SJSA1 (cell line): ENCODE results near the gene MTTP. TPM values are rescaled to one million over a fixed set of nuclear protein-coding genes. Genes with fewer than 3 reads are reported as not detected.
"Not testable (repeated sequence)": the region's sequence is repeated elsewhere in the genome, so short reads cannot be mapped to it uniquely, and the experiment has no call there.

ENCODE experiments used
- DNase-seq, 2 experiments: peaks; one replicate each; pipeline ENCODE4 v3.0.0-alpha.2; 2015 to 2020; ENCODE audit warnings: low spot score in 2 of 2, low read depth in 1 of 2
- H3K27ac ChIP-seq: fragments of 250-450 bp; sonication (Bioruptor Pico); 2 replicates; pipeline ENCODE4 v1.5.1; 2020; ENCODE audit warnings: mild to moderate bottlenecking, moderate library complexity
- H3K27me3 ChIP-seq: fragments of 250-450 bp; sonication (Bioruptor Pico); replicated peaks from 2 replicates; pipeline ENCODE4 v1.5.1; 2020; ENCODE audit warnings: mild to moderate bottlenecking, moderate library complexity
- H3K36me3 ChIP-seq: fragments of 250-450 bp; sonication (Bioruptor Pico); 2 replicates; pipeline ENCODE4 v1.5.1; 2020; ENCODE audit warnings: mild to moderate bottlenecking
- H3K4me1 ChIP-seq: fragments of 250-450 bp; sonication (Bioruptor Pico); replicated peaks from 2 replicates; pipeline ENCODE4 v1.6.1; 2021; ENCODE audit warnings: mild to moderate bottlenecking
- H3K4me3 ChIP-seq: fragments of 250-450 bp; sonication (Bioruptor Pico); 2 replicates; pipeline ENCODE4 v1.5.1; 2020; ENCODE audit warnings: mild to moderate bottlenecking
- H3K9me3 ChIP-seq: fragments of 250-450 bp; sonication (Bioruptor Pico); replicated peaks from 2 replicates; pipeline ENCODE4 v1.5.1; 2020; ENCODE audit warnings: mild to moderate bottlenecking
- total RNA-seq: library from RNA; depleted of rRNA; stranded (reverse); fragments of >200 nt; shearing (Covaris generic); gene quantifications from 2 replicates; pipeline ENCODE4 v1.2.3, GENCODE V29; 2014; rRNA removed

MTTP gene
- 0.11 TPM in 1 of 2 replicates, not detected in the other for total RNA-seq

DNA sequence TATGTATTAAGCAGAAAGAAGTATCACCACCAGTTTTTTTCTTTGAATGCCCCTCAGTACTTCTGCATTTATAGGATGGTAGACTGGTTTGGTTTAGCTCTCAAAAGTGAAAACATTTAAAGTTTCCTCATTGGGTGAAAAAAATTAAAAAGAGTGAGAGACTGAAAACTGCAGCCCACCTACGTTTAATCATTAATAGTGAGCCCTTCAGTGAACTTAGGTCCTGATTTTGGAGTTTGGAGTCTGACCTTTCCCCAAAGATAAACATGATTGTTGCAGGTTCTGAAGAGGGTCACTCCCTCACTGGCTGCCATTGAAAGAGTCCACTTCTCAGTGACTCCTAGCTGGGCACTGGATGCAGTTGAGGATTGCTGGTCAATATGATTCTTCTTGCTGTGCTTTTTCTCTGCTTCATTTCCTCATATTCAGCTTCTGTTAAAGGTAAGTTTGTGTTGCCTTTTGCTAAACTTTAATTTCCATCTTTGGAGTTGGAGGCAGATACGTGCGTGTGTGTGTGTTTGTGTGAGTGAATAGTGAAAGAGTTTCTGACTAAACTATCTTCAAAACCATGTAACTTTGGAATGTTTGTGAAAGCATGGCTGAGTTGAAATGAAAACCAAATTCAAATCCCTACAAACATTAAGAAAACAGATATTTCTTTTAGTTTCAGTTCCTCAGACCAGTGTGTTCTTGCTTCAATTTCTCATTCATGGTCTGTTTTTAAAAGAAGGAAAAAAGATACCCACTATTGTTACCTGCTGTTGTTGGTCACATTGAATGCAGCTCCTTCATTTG lies at the start of gene MTTP:
Gene MTTP (plus strand): TSS at position 295 of the 795 bp plus-strand sequence. CDS start 86 bp downstream, at position 381.
- no peaks in the 10 kb centered on the region for H3K4me1 ChIP-seq
- no peak for DNase-seq
- no peaks in the 10 kb centered on the region for H3K36me3 ChIP-seq
- no peak within 1 kb of the TSS for H3K27ac ChIP-seq
- peaks cover 6% of the 10 kb centered on the region; the same call in 1 of the 2 replicates for H3K27me3 ChIP-seq
- H3K4me3 ChIP-seq: no peak within 1 kb of the TSS
- H3K9me3 ChIP-seq: no peaks in the 10 kb centered on the region

DNA sequence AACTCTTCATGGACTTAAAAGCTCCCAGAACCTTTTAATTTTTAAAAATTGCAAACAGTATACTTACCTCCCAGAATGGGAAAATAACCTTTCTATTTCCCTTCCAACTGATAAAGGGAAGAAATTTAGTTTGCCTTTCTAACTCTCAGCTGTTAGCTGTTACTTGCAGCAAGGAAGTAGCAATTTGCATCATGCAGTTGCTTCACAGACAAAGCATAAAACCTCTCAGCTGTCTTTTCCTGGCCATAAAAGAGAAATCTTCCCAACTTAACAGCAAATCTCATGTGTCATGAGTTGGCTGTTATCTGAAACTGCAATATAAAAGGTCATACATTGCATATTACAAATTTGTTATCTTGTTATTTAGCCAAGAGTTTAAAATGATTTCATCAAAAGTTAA lies 45.4 kb upstream of the MTTP start:
- DNase-seq: no peak
- H3K27ac ChIP-seq: no peak overlapping the region
- no peaks in the 10 kb centered on the region for H3K4me1 ChIP-seq
- no peaks in the 10 kb centered on the region for H3K27me3 ChIP-seq
- no peaks in the 10 kb centered on the region for H3K36me3 ChIP-seq
- no peaks in the 10 kb centered on the region for H3K9me3 ChIP-seq
- no peak overlapping the region for H3K4me3 ChIP-seq

DNA sequence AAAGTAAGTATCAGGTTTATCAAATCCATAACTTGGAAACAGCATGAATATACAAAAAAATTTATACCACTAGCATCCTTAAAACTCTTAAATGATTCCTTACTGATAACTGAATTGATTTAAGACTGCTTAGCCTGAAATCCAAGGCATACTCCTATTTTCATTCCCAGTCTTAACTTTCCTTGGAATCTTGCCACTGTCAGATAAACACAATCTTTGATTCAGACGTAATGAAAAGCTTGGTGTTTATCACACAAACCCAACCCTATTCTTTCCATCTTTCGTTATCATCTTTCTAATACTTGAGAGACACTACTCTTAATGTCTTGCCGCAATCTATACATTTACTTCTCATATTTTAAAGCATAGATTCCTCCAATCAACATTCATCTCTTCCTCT lies 44.7 kb upstream of the MTTP start:
- DNase-seq: no peak

DNA sequence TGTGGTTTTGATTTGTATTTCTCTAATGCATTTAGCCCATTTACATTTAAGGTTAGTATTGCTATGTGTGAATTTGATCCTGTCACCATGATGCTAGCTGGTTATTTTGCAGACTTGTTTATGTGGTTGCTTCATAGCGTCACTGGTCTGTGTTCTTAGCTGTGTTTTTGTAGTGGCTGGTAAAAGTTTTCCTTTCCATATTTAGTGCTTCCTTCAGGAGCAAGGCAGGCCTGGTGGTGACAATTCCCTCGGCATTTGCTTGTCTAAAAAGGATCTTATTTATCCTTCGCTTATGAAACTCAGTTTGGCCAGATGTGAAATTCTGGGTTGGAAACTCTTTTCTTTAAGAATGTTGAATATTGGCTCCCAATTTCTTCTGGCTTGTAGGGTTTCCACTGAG lies 39.9 kb upstream of the MTTP start:
- not testable (repeated sequence) for H3K9me3 ChIP-seq, H3K4me1 ChIP-seq, H3K27me3 ChIP-seq, H3K27ac ChIP-seq, H3K4me3 ChIP-seq, DNase-seq, H3K36me3 ChIP-seq

More for the DNA sequence above, 44.7 kb upstream of the MTTP start:
- Histone ChIP-seq H3K27me3 (no peaks in the 10 kb centered on the region), H3K4me3 (no peak overlapping the region), H3K4me1 (no peaks in the 10 kb centered on the region), H3K27ac (no peak overlapping the region), H3K9me3 (no peaks in the 10 kb centered on the region), H3K36me3 (no peaks in the 10 kb centered on the region)

DNA sequence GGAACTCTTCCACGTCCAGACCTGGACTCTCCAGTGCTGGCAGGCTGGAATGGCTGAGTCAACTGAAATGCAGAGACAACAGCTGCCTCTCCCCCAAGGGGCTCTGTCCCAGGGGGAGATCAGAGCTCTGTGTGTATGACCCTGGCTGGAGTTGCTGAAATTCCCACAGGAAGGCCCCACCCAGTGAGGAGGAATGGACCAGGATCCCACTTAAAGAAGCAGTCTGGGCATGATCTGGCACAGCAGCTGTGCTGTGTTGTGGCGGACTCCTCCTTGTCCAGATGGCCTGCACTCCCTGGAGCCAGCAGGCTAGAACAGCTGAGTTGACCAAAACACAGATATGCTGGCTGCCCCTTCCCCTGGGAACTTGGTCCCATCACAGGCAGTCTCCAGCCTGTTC lies 38.4 kb upstream of the MTTP start:
- no peak for DNase-seq
- Histone ChIP-seq H3K4me3 (no peak overlapping the region), H3K9me3 (no peaks in the 10 kb centered on the region), H3K36me3 (no peaks in the 10 kb centered on the region), H3K4me1 (no peaks in the 10 kb centered on the region), H3K27me3 (no peaks in the 10 kb centered on the region), H3K27ac (no peak overlapping the region)

DNA sequence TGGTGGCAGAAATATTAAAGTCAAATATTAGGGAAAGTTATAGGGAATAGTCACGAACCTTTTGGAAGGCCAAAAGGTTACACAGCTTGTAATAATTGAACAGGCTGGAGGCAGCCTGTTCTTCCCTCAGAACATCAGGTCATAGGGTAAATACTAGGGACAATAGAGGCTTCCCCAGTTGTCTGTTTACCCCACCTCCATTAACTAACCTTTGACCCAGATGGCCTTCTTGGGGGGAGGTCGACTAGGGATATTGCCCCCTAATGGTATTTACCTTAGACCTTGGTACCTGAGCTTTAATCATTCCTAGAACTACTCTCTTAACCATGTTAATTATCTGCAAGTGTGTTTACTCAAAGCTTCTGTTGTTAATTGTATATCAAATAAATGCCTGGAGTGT lies 37.8 kb upstream of the MTTP start:
- Histone ChIP-seq H3K27ac (no peak overlapping the region), H3K36me3 (no peaks in the 10 kb centered on the region), H3K4me1 (no peaks in the 10 kb centered on the region), H3K9me3 (no peaks in the 10 kb centered on the region), H3K27me3 (no peaks in the 10 kb centered on the region), H3K4me3 (no peak overlapping the region)
- no peak for DNase-seq

DNA sequence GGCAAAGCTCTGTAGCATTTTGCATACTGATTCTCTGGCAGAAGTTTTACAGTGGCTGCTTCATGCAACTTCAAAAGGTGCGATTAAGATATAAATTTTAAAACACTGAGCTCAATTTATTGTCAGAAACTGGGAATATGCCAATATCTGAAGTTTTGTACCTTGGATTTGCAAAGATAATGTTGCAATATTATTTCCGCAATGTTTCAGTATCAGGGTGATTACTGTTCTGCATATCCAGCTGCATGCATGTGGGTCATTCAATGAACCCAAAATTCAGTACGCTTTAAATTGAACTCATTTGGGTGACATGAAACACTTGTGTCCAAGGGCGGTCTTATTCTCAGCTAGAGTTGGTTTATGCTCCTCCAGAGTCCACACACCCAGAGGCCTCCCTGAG lies 37.0 kb upstream of the MTTP start:
- no peaks in the 10 kb centered on the region for H3K9me3 ChIP-seq
- no peak overlapping the region for H3K27ac ChIP-seq
- no peaks in the 10 kb centered on the region for H3K27me3 ChIP-seq

DNA sequence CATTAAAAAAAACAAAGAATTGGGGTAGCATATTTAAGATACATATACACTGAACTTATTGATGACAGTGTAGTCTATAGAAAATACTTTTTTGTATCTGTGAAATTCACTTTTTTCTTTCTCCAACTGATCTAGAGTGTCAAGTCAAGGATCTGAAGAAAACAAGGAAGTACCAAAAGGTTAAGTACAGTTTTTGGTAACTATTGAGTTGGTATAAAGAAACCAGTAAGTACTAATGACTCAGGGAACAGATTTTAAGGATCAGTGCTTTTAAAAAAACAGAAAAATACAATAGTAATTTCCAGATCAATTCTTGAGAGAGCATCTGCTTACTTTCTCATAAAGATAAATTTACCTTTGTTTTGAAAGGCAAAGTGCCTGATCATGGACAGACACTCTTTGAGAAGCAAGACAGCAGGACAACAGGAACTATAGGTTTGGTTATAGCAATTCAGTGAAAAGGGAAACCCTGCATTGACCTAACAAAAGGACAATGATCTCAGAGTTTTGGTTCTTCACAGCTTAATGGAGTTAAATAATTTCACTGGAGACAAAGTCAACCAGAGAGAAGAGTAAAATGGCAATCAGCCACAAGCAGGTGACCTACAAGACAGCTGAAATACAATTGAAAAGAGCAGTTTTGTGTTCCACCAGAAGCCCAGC lies 34.2 kb upstream of the MTTP start:
- Histone ChIP-seq H3K4me1 (no peaks in the 10 kb centered on the region), H3K27me3 (no peaks in the 10 kb centered on the region), H3K4me3 (no peak overlapping the region), H3K9me3 (no peaks in the 10 kb centered on the region), H3K36me3 (no peaks in the 10 kb centered on the region), H3K27ac (no peak overlapping the region)
- DNase-seq: no peak

More for the DNA sequence above, 37.0 kb upstream of the MTTP start:
- H3K4me3 ChIP-seq: no peak overlapping the region
- no peak for DNase-seq
- H3K4me1 ChIP-seq: no peaks in the 10 kb centered on the region
- no peaks in the 10 kb centered on the region for H3K36me3 ChIP-seq

DNA sequence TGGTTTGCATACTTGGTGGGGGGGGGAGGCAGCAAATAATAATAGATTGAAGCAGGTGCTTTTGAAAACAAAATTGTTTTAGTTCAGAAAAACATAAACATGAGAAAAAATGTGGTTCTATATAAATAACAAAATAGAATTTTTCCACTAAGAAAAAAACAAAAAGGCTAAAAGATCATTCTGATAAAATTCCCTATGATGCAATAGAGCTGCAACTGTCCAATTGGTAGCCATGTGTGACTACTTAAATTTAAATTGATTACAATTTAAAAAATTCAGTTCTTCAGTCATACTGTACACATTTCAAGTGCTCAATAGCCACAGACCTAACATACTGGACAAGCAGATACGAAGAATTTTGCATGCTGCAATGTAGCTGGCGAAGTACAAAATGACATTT lies 21.8 kb upstream of the MTTP start:
- no peak overlapping the region for H3K27ac ChIP-seq
- no peak overlapping the region for H3K4me3 ChIP-seq
- H3K36me3 ChIP-seq: no peaks in the 10 kb centered on the region; the same call in 1 of the 2 replicates
- no peak for DNase-seq
- H3K4me1 ChIP-seq: no peaks in the 10 kb centered on the region
- H3K9me3 ChIP-seq: no peaks in the 10 kb centered on the region
- no peaks in the 10 kb centered on the region for H3K27me3 ChIP-seq

DNA sequence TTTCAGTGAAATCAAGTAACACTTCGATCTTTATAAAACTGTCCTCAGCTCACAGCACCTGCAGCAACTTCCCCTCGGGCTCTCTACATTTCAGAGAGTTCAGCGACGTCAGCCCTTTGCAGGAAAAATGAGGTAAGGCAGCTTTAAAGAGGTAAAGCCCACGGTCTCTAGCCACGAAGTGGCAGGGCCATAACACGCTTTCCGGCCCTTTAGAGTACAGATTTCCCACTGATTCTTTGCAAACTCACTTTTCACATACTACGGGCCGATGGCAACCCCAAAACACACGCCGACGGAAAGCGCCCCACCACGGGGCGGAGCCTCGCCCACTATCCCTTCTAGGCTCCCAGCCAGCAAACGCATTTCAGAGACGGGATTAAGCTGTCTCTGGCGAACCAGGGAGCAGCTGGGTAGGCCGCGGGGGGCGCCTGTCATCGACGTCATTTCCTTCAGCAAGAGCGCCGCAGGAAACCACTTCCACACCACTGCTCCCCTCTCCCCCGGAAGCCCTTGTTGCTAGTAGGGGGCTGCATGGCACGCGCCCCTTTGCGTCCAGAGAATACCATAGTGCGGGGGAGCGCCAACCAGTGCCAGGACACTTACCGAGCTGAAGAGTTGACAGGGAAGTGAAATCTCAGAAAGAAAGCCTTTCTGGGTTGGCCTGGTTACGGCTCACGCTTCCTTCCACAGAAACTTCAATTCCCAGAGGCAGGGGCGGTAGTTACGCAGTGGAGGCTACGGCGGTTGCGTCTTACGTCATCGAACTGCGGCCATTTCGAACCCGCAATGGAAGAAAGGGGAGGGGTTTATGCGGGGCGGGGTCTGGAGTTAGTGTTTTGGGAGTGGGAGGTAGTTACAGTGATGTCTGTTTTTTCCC lies 11.1 kb upstream of the MTTP start, which contains the start of gene TRMT10A:
Gene TRMT10A (minus strand): TSS at position 730 of the 877 bp plus-strand sequence. CDS start 4,701 bp downstream, outside the sequence.
- H3K27ac ChIP-seq: peak within 1 kb of the TSS; percentile 97
- no peaks in the 10 kb centered on the region for H3K9me3 ChIP-seq
- peak; percentile 97 to 99 for DNase-seq

DNA sequence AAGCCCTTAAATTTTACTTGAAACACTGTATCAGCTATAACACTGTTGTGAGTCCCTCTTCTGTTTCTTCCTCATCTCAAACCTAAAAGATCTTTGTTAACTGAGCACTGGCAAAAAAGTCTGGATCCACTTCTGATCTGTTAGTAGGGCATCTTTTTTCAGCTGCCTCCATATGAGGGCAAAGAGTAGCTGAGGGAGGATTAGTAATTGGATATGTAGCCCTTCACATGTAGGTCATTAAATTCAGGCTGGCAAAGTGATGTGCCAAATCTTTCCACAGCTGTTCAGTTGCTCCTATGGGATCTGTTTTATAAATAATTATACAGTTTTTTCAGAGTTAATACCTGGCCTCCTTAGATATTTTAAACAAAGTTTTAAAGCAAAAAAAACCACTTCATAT lies 9.7 kb upstream of the MTTP start:
- Histone ChIP-seq H3K9me3 (no peaks in the 10 kb centered on the region), H3K27ac (no peak overlapping the region), H3K4me1 (peaks cover 4% of the 10 kb centered on the region), H3K36me3 (no peaks in the 10 kb centered on the region), H3K4me3 (no peak overlapping the region), H3K27me3 (no peaks in the 10 kb centered on the region)
- DNase-seq: no peak

More for the DNA sequence above, 11.1 kb upstream of the MTTP start, which contains the start of gene TRMT10A:
- H3K36me3 ChIP-seq: no peaks in the 10 kb centered on the region
- peaks cover 4% of the 10 kb centered on the region for H3K4me1 ChIP-seq
- peak within 1 kb of the TSS; percentile 61 for H3K4me3 ChIP-seq
- no peaks in the 10 kb centered on the region for H3K27me3 ChIP-seq

DNA sequence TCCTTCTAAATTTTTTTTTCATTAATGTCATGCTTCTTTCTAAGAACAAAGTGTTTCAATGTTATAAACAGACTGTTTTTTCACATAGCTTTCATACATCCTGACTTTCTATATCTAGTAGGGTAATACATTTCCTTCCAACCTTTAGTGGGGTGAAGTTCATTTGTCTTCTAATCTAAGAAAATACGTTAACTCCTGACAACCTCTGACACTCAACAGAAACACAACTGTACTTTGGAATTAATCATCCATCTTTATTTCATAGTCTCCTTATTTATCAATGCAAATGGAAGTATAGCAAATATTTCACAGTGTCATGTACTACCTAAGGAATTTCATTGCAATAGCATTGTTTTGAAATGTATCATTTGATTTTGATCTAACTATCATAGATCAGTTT lies 2.7 kb upstream of the MTTP start:
- Histone ChIP-seq H3K9me3 (no peaks in the 10 kb centered on the region), H3K4me3 (no peak overlapping the region)

DNA sequence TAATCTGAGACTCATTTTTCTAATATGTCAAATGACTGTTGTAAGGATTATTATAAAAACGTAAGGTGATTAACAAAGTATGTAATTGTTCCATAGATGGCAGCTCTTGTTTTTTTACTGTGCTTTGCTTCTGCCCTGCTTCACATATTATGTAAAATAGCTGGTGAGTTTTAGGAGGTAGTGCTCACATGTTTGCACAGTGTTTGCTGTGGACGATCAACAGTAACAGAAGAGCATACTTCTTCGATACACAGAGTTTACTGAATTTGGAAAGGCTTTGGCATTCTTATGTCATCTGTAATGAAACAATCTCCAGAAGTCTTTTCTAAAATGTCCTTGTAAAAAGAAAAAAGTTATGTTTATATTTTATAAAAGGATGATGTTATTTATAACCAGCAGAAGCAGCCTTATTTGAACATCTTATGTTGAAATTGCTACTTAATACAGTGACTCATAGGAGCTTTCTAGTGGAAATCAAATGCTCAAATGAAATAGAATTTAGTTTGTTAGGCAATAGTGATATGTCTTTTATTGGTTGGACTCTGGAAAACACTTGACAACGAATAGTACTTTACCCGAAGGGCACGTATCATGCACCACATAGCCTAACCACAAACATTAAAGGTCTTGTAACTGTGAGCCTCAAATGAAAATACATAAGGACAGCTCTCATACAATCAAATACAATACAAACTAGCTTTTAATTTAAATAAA lies 1.9 kb upstream of the MTTP start:
- Histone ChIP-seq H3K9me3 (no peaks in the 10 kb centered on the region), H3K36me3 (no peaks in the 10 kb centered on the region), H3K27me3 (peaks cover 6% of the 10 kb centered on the region; the same call in 1 of the 2 replicates), H3K27ac (no peak overlapping the region), H3K4me1 (no peaks in the 10 kb centered on the region), H3K4me3 (no peak overlapping the region)
- no peak for DNase-seq

More for the DNA sequence above, 2.7 kb upstream of the MTTP start:
- no peak overlapping the region for H3K27ac ChIP-seq
- H3K27me3 ChIP-seq: peaks cover 6% of the 10 kb centered on the region; the same call in 1 of the 2 replicates
- no peak for DNase-seq
- no peaks in the 10 kb centered on the region for H3K36me3 ChIP-seq
- no peaks in the 10 kb centered on the region for H3K4me1 ChIP-seq
